Measurements from ENCODE around the gene DUS1L.

The DUS1L gene

DNA sequence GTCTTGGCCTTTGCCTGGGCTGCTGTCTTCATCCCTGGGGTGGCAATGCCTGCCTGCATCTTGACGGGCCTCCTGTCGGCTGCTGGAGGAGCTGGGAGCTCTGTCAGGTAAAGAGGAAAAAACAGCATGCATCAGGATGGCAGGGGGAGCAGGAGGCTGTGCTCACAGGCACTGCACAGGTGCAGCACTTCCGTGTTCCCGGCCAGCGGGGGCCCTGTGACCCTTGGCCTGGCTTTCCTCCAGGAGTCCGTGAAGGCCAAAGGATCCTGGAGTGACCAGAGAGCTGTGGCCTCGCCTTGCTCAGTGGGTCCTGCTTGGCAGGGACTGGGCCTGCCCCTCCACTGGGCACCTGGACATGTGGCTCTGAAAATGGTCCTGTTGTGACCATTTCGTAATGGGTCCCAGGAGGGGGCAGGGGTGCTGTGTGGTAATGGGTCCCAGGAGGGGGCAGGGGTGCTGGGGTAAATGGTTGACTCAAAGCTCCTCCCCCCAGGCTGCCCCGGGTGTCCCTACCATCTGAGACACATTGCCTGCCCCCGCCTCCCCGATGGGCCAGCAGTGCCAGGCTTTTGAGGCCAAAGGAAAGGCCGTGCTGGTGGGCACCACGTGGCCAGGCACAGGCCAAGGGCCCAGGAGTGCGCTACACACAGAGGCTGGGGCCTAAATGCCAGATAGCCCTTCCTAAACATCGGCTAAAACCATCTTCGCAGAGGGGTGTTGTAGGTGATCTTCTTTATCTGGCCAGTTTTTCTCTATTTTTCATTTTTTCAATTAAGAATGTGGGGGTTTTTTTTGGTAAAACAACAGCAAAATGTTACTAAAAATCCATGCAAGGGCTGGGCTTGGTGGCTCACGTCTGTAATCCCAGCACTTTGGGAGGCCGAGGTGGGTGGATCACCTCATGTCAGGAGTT, 36.4 kb upstream of the DUS1L start:
- TF ChIP-seq, protein P1, sequence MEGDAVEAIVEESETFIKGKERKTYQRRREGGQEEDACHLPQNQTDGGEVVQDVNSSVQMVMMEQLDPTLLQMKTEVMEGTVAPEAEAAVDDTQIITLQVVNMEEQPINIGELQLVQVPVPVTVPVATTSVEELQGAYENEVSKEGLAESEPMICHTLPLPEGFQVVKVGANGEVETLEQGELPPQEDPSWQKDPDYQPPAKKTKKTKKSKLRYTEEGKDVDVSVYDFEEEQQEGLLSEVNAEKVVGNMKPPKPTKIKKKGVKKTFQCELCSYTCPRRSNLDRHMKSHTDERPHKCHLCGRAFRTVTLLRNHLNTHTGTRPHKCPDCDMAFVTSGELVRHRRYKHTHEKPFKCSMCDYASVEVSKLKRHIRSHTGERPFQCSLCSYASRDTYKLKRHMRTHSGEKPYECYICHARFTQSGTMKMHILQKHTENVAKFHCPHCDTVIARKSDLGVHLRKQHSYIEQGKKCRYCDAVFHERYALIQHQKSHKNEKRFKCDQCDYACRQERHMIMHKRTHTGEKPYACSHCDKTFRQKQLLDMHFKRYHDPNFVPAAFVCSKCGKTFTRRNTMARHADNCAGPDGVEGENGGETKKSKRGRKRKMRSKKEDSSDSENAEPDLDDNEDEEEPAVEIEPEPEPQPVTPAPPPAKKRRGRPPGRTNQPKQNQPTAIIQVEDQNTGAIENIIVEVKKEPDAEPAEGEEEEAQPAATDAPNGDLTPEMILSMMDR (IDR thresholded peaks at IDR 0.05; ENCODE audit: extremely low read depth, insufficient read depth, missing control alignments), result no peak
- in situ Hi-C loops (cut with MboI; ENCODE audit: low pct_unique_long_range_greater_than_20kb, low sequenced_read_pairs, unreplicated experiment), result no loop called here
- no peak for DNase-seq (ENCODE audit: low spot score)

GRCh38 chr17:82101301-82101715, 35.7 kb upstream of the DUS1L start:
- TF ChIP-seq, protein P1 (IDR thresholded peaks at IDR 0.05; ENCODE audit: extremely low read depth, insufficient read depth, missing control alignments), result no peak
- in situ Hi-C loops (cut with MboI; ENCODE audit: low pct_unique_long_range_greater_than_20kb, low sequenced_read_pairs, unreplicated experiment), result no loop called here
- no peak for DNase-seq (ENCODE audit: low spot score)

- in situ Hi-C loops (cut with MboI; ENCODE audit: low pct_unique_long_range_greater_than_20kb, low sequenced_read_pairs, unreplicated experiment), result no loop called here
These were observed 35.1 kb upstream of the DUS1L start for GRCh38 chr17:82100502-82101298.

GRCh38 chr17:82098939-82099763, 33.5 kb upstream of the DUS1L start:
- in situ Hi-C loops (cut with MboI; ENCODE audit: low pct_unique_long_range_greater_than_20kb, low sequenced_read_pairs, unreplicated experiment), result no loop called here
- peak; percentile 57 for DNase-seq (ENCODE audit: low spot score)
- TF ChIP-seq, protein P1 (IDR thresholded peaks at IDR 0.05; ENCODE audit: extremely low read depth, insufficient read depth, missing control alignments), result no peak

More at GRCh38 chr17:82100502-82101298, 35.1 kb upstream of the DUS1L start:
- TF ChIP-seq, protein P1 (IDR thresholded peaks at IDR 0.05; ENCODE audit: extremely low read depth, insufficient read depth, missing control alignments), result no peak
- DNase-seq (ENCODE audit: low spot score), result no peak

DNA sequence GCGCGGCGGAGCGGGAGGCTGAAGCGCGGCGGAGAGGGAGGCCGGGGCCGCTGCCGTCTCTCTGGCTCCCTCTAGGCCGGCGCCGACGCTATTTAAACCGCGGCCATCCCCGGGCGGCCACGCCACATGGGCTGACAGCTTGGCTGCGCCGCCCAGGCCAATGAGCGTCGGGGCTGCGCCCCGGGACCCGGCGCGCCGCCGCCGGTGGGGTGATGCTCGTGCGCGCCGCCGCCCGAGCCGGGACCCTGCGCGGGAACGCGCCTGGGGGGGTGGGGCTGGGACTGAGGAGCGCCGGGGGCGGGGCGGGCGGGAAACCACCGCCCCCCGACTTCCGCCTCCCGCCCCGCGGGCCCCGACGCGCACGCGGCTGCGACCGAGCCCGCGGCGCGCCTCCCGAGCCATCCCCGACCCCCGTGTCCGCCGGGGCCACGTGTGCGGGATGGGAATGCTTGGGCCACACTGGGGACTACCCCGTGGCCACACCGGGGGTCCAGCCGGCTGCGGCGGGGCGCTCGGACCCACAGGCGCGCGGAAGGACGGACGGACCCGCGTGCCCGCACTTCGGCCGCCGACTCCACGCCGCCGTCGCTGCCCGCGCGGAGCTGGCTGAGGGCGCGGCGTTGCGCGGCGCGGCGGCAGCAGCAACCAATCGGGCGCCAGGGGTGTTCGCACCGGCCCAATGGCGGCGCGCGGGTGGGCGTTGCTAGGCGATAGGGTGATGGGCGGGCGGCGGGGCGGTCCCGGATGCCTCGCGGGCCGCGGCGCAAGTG, 32.8 kb upstream of the DUS1L start, which contains the start of gene FASN:
Gene FASN (minus strand): TSS at position 68 of the 770 bp plus-strand sequence. CDS start 1,791 bp downstream, outside the sequence.
- in situ Hi-C loops (cut with MboI; ENCODE audit: low pct_unique_long_range_greater_than_20kb, low sequenced_read_pairs, unreplicated experiment), result no loop called here
- DNase-seq (ENCODE audit: low spot score), result peak; percentile 100
- TF ChIP-seq, protein P1 (IDR thresholded peaks at IDR 0.05; ENCODE audit: extremely low read depth, insufficient read depth, missing control alignments), result peak; percentile 65

All from GM13977 (cell line).